ENCODE measurements around the gene UBE2D2.
"Not testable (repeated sequence)": the region's sequence is repeated elsewhere in the genome, so short reads cannot be mapped to it uniquely, and the experiment has no call there.

The UBE2D2 gene

DNA sequence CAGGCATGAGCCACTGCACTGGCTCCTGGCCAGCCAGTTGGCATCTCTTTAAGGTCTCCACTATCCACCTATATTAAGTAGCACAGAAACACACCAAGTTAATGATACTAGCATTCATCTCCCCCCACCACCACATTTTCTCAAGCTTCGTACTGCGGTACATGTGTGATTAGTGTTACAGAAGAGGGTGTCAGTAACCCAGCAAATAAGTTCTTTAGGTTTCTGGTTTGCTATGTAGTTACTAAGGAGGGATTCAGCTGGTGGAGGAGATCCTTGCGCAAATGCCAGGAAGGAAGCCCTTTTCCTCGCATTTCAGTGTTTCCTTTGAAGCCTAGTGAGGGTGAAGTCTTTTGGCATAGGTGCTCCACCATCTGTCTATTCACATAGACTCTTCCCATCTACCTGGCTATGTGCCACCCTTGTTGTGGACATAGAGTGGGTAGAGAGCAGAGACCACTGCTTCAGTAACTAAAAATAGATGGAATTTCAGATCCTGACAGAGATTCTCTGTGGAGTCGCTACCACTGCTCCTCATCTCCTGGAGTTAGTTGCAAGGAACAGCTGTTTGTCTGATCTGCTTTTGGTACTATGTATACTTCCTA lies 16.7 kb downstream of the UBE2D2 start:
- in situ Hi-C loops (cut with MboI; ENCODE audit: low pct_unique_long_range_greater_than_20kb, low sequenced_read_pairs, unreplicated experiment), result no loop called here
- no peak for TF ChIP-seq CTCF (IDR thresholded peaks at IDR 0.05; ENCODE audit: extremely low read depth, insufficient read depth, missing control alignments)
- no peak for DNase-seq (ENCODE audit: low spot score)

GRCh38 chr5:139578325-139578724 lies 17.2 kb downstream of the UBE2D2 start:
- TF ChIP-seq CTCF (IDR thresholded peaks at IDR 0.05; ENCODE audit: extremely low read depth, insufficient read depth, missing control alignments), result no peak
- DNase-seq (ENCODE audit: low spot score), result no peak
- in situ Hi-C loops (cut with MboI; ENCODE audit: low pct_unique_long_range_greater_than_20kb, low sequenced_read_pairs, unreplicated experiment), result no loop called here

DNA sequence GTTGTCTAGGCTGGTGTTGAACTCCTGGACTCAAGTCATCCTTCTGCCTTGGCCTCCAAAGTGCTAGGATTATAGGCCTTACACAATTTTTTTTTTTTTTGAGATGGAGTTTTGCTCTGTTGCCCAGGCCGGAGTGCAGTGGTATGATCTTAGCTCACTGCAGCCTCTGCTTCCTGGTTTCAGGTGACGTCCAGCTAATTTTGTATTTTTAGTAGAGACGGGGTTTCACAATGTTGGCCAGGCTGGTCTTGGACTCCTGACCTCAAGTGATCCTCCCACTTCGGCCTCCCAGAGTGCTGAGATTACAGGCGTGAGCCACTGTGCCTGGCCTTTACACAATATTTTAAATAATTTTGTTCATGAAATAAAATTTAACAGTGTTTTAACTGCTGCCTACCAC lies 21.0 kb downstream of the UBE2D2 start:
- in situ Hi-C loops (cut with MboI; ENCODE audit: low pct_unique_long_range_greater_than_20kb, low sequenced_read_pairs, unreplicated experiment); DNase-seq (ENCODE audit: low spot score): not testable (repeated sequence)

GRCh38 chr5:139584137-139584536 lies 23.0 kb downstream of the UBE2D2 start:
- DNase-seq (ENCODE audit: low spot score), result no peak
- TF ChIP-seq CTCF (IDR thresholded peaks at IDR 0.05; ENCODE audit: extremely low read depth, insufficient read depth, missing control alignments), result no peak
- in situ Hi-C loops (cut with MboI; ENCODE audit: low pct_unique_long_range_greater_than_20kb, low sequenced_read_pairs, unreplicated experiment), result no loop called here

- DNase-seq (ENCODE audit: low spot score); in situ Hi-C loops (cut with MboI; ENCODE audit: low pct_unique_long_range_greater_than_20kb, low sequenced_read_pairs, unreplicated experiment): not testable (repeated sequence)
Measured at GRCh38 chr5:139588116-139588515, 27.0 kb downstream of the UBE2D2 start.

DNA sequence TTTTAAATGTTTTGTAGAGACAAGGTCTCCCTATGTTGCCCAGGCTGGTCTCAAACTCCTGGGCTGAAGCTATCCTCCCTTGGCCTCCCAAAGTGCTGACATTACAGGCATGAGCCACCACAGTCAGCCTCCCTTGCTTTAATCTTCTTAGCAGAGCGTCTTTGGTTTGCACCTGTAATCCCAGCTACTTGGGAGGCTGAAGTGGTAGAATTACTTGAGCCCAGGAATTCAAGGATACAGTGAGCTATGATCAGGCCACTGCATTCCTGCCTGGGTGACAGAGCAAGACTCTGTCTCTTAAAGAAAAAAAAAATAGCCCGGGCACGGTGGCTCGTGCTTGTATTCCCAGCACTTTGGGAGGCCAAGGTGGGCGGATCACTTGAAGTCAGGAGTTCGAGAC lies 27.8 kb downstream of the UBE2D2 start:
- no peak for TF ChIP-seq CTCF (IDR thresholded peaks at IDR 0.05; ENCODE audit: extremely low read depth, insufficient read depth, missing control alignments)
- in situ Hi-C loops (cut with MboI; ENCODE audit: low pct_unique_long_range_greater_than_20kb, low sequenced_read_pairs, unreplicated experiment), result no loop called here
- no peak for DNase-seq (ENCODE audit: low spot score)

DNA sequence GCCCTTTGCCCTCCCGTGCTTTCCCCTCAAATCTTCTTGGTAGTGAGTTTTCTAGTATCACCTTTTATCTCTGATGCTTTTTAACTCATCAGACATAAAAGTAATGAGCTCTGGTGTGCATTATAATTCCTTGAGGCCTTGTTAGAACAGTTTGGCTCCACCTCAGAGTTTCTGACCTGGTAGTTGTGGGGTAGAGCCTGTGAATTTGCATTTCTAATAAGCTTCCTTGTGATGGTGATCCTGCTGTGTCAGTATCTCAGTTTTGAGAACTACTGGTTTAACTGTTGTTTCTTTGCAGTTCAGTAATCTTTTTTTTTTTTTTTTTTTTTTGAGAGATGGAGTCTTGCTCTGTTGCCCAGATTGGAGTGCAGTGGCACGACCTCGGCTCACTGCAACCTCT lies 31.1 kb downstream of the UBE2D2 start:
- in situ Hi-C loops (cut with MboI; ENCODE audit: low pct_unique_long_range_greater_than_20kb, low sequenced_read_pairs, unreplicated experiment), result no loop called here
- no peak for TF ChIP-seq CTCF (IDR thresholded peaks at IDR 0.05; ENCODE audit: extremely low read depth, insufficient read depth, missing control alignments)
- DNase-seq (ENCODE audit: low spot score), result no peak

DNA sequence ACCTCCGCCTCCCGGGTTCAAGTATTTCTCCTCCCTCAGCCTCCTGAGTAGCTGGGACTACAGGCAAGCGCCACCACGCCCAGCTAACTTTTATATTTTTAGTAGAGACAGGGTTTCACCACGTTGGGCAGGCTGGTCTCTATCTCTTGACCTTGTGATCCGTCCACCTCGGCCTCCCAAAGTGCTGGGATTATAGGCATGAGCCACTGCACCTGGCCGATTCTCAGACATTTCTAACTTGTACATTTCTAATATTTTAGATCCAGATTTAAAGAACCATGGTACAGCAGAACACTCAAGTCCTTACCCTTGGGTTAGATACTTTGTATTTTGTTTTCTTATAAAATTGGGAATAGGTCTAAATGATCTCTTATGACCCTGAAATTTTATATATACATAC lies 31.9 kb downstream of the UBE2D2 start:
- DNase-seq (ENCODE audit: low spot score); in situ Hi-C loops (cut with MboI; ENCODE audit: low pct_unique_long_range_greater_than_20kb, low sequenced_read_pairs, unreplicated experiment): not testable (repeated sequence)
